ENCODE measurements around the gene CNN3. TPM values are rescaled to one million over a fixed set of nuclear protein-coding genes. Genes with fewer than 3 reads are reported as not detected.

The CNN3 gene
- total and polyA plus RNA-seq, 8 donors: 31.7 to 143 (median 49.8) TPM

- Histone ChIP-seq H3K4me3 (no peak overlapping the region), H3K27ac (no peak overlapping the region), H3K4me1 (peaks cover 4 to 8% (median 5%) of the 10 kb centered on the region in 3 donors), H3K27me3 (no peaks in the 10 kb centered on the region), H3K36me3 (peaks cover 0 to 26% (median 22%) of the 10 kb centered on the region in 3 donors), H3K9me3 (no peaks in the 10 kb centered on the region)
- no peak for TF ChIP-seq CTCF (IDR thresholded peaks at IDR 0.05)
- 72 to 74% methylated on average over 7 of the region's 7 CpGs for WGBS, 2 donors
- no peak for ATAC-seq
- intact Hi-C loops (cut with DNase I): no loop called here
- no peak for FAIRE-seq
- no peak for DNase-seq
Measured at GRCh38 chr1:94898491-94899385, 28.2 kb downstream of the CNN3 start.

- WGBS, 2 donors: 96% methylated on average over 1 of the region's 1 CpG
- peaks cover 0 to 34% (median 22%) of the 10 kb centered on the region in 3 donors for H3K36me3 ChIP-seq
- ATAC-seq: no peak
Measured at GRCh38 chr1:94895518-94895917, 31.4 kb downstream of the CNN3 start.

GRCh38 chr1:94894630-94895029 is 32.3 kb downstream of the CNN3 start:
- Histone ChIP-seq H3K4me3 (no peak overlapping the region), H3K36me3 (peaks cover 0 to 34% (median 22%) of the 10 kb centered on the region in 3 donors), H3K4me1 (peaks cover 0 to 3% (median 2%) of the 10 kb centered on the region in 3 donors), H3K27ac (no peak overlapping the region), H3K27me3 (no peaks in the 10 kb centered on the region), H3K9me3 (no peaks in the 10 kb centered on the region)
- FAIRE-seq (no peak), DNase-seq (no peak), ATAC-seq (no peak)
- WGBS, 2 donors: 81 to 88% methylated on average over 4 of the region's 4 CpGs
- intact Hi-C loops (cut with DNase I): no loop called here
- no peak for TF ChIP-seq CTCF (IDR thresholded peaks at IDR 0.05)

More at GRCh38 chr1:94895518-94895917, 31.4 kb downstream of the CNN3 start:
- Histone ChIP-seq H3K9me3 (no peaks in the 10 kb centered on the region), H3K27ac (no peak overlapping the region), H3K4me3 (no peak overlapping the region), H3K4me1 (peaks cover 4 to 6% (median 5%) of the 10 kb centered on the region in 3 donors), H3K27me3 (no peaks in the 10 kb centered on the region)
- intact Hi-C loops (cut with DNase I): no loop called here
- no peak for TF ChIP-seq CTCF (IDR thresholded peaks at IDR 0.05)
- FAIRE-seq (no peak), DNase-seq (no peak)

GRCh38 chr1:94892604-94893254 is 34.2 kb downstream of the CNN3 start:
- no peak for TF ChIP-seq CTCF (IDR thresholded peaks at IDR 0.05)
- intact Hi-C loops (cut with DNase I): no loop called here
- ATAC-seq (no peak), FAIRE-seq (no peak), DNase-seq (no peak)
- Histone ChIP-seq H3K27me3 (no peaks in the 10 kb centered on the region), H3K36me3 (peaks cover 0 to 28% (median 22%) of the 10 kb centered on the region in 3 donors), H3K9me3 (no peaks in the 10 kb centered on the region), H3K27ac (no peak overlapping the region), H3K4me3 (no peak overlapping the region), H3K4me1 (no peaks in the 10 kb centered on the region)
- WGBS, 2 donors: 95 to 96% methylated on average over 4 of the region's 4 CpGs
